Esophagus squamous epithelium (tissue), 4 donors: ENCODE data around the gene ADORA2A.

Experiments
- CTCF ChIP-seq, 6 experiments: fragments of 450-650 bp in 4 of 6; fragments of 200-600 bp in 2 of 6; sonication (generic) in 2 of 6; IDR thresholded peaks; one replicate each; pipeline ENCODE4 v1.5.1; 2016 to 2019; ENCODE audit warnings: antibody characterized with exemption in 6 of 6, mild to moderate bottlenecking in 4 of 6, moderate library complexity in 4 of 6
- POLR2A ChIP-seq, 4 donors: fragments of 450-650 bp; IDR thresholded peaks; one replicate each; pipeline ENCODE4 v1.6.1; 2017; ENCODE audit warnings: antibody characterized with exemption in 4 of 4, mild to moderate bottlenecking in 4 of 4, moderate library complexity in 3 of 4

DNA sequence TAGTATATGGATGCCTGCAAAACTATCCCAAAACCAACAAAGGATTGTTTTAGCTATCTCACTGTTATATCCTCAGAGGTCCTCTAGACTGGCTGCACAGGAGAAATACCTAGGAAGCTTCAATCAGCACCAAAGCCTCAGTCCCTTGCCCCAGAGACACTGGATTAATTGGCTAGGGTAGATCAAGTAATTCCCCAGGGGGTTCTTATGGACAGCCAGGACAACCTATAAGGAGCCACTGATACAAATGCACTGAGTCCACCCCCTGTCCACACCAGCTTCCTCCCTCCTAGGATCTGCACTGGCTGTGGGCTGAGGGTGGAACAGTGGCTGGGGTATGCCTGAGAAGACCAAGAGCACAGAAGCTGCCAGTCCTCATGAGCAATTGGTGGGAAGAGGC lies 16.3 kb downstream of the ADORA2A start:
- TF ChIP-seq CTCF (IDR thresholded peaks at IDR 0.05): no peak
- TF ChIP-seq POLR2A (IDR thresholded peaks at IDR 0.05): no peak
